DMS 273 (cell line): ENCODE data around the gene MMP3.
A peak's percentile ranks its signal among the peaks of the same experiment; 100 is the strongest.
"Not testable (repeated sequence)": the region's sequence is repeated elsewhere in the genome, so short reads cannot be mapped to it uniquely, and the experiment has no call there.

Source experiments
- DNase-seq: peaks from one replicate; lab custom pipeline; 2025; ENCODE audit not compliant: unreplicated experiment; lab: John Stamatoyannopoulos, UW

Gene MMP3

DNA sequence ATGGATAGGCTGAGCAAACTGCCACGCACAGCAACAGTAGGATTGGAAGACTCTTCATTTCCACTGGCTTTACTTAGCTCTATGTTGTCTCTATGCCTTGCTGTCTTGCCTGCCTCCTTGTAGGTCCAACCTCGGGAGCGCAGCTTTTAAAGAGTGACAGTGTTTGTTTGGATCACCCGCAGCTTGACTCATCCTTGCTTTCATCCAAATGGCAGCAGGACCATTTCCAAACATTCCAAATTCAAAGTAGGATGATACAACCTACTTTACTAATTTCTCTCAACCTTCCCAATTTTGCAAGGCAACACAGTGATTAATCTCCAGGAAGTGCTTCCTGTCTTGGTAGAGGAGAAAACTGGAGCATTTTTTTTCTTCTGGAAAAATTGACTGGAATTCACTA, at the start of gene MMP3:
MMP3 (minus strand) TSS at position 121 of the 400 bp plus-strand sequence; CDS start at position 58, 63 bp downstream.
- DNase-seq, result no peak

DNA sequence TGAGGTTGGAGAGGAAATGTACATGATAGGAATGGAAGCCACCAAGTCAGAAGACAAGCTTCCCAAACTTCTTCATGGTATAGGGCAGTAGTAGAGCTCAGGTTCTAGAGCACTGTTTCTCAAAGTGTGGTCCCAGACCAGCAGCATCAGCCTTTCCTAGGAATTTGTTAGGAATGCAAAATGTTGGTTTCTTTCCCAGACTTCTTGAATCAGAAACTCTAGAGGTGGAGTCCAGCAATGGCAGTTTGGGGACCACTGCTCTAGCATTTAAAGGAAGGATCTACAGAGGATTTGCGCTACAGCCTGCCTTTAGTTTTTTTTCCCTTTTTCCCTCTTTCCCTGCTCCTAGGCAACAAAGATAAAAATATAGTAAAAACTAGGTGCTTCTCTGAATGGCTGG, 48.3 kb upstream of the MMP3 start:
- no peak for DNase-seq

DNA sequence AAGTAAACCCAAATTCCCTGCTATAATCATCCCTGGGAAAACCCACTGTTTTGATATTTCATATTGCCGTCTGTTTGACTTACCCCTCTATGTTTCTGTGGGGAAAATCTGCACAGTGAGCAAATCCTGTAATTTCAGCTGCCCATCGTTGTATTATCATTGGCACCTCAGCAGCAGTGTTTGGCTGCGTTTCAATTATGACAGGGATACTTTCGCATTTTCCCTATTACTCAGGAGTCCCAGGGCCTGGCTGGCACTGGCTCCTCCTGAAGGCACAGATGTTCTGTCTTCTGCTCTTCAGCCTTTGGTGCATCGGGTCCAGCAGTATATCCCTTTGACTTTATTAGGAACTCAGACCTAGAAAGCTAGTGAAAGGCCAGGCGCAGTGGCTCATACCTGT, 43.6 kb upstream of the MMP3 start:
- peak; percentile 1 for DNase-seq

DNA sequence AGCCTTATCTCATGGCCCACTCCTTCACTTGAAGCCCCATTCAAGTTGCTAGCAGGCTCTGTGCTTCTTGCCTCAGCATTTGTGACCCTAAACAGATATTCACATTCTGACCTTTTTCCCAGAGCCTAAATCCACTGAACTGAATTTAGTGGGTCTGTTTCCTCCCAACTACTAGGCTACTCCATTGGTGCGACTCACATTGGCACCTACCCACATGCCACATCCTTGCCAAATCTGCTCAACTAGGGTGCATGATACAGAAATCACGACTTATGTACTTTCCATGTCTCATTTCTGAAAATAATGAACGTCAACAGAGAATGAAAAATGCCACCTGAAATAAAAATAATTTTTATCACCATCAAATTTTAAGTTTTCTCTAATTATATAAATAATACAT, 39.7 kb upstream of the MMP3 start:
- no peak for DNase-seq

DNA sequence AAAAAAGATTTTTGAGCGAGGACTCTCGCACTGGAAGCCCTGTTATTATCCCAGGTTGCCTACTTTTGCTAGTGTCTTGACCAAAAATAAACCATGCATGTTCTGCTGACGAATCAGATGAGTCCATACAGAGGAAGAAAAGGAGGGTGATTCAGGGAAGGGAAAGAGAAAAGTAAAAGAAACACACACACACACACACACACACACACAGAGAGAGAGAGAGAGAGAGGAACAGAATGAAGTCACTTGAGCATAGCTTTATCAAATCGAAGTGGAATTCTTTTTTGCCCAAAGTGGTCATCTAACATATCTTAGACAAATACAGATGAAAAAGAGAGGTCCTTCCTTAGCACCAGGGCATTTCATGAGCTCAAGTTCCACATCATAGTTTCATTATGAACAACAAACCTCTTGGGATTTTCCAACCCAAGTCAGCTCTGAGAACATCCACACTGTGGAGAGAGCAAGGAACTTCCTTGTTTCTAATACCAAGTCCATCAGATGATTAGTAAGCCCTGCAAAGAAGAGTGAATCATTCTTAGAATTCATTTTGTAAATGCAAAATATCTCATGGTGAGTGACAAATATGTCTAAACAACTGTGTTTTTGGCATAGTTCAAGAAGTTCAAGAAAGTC, 39.1 kb upstream of the MMP3 start:
- no peak for DNase-seq

DNA sequence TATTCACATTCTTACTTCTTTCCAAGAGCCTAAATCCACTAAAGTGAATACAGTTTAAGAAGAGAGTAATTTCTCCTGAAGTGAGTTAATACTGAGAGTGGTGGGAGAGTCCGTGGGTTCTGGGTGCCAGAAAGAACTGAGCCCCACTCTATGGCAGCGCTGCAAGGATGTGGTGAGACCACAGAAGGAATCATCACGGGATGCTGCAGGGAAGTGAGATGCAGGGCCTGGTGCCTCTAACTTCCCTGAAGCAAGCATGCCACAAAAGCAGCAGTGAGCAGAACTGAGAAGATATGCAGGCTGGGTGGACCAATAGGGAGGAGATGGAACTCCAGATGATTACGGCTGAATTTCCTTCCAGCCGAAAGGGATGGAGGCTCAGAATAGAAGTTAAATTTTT, 36.4 kb upstream of the MMP3 start:
- no peak for DNase-seq

DNA sequence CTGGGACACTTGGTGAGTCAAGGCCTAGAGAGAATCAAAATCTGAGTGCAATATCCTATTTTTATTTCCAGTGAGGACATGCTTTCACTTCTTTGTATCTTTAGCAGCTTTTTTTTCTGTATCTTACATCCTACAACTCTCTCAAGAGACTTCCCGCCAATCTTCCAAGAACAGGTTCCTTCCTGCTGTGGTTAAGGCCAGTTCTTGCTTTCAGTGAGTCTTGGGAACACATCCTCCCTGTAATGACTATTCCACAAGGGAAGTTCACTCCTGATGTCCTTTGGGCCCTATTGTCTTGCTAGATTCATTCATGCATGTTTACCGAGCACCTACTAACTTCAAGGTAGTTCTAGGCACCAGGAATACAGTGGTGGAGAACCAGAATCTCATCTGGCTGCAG, 35.2 kb upstream of the MMP3 start:
- DNase-seq, result no peak

DNA sequence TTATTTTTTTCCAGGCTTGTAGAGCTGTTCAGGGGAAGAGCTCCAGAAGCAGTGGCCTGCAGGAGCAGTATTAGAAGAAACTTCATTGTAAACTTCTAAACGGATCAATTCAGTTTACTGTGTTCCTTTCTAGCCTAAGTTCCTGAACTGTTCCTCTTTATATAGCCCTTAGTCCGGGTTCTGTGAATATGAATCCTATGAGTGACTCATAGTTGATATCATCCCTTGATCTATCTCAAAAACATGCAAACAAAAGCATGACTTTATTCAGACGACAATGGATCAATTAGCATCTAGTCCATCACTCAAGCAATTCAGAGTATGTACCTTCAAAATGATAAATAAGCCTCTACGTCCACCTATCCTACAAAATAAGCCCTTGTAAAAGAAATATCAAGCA, 31.4 kb upstream of the MMP3 start, which contains the start of gene MMP12:
MMP12 (minus strand) TSS at position 131 of the 400 bp plus-strand sequence; CDS start at position 86, 45 bp downstream.
- no peak for DNase-seq

DNA sequence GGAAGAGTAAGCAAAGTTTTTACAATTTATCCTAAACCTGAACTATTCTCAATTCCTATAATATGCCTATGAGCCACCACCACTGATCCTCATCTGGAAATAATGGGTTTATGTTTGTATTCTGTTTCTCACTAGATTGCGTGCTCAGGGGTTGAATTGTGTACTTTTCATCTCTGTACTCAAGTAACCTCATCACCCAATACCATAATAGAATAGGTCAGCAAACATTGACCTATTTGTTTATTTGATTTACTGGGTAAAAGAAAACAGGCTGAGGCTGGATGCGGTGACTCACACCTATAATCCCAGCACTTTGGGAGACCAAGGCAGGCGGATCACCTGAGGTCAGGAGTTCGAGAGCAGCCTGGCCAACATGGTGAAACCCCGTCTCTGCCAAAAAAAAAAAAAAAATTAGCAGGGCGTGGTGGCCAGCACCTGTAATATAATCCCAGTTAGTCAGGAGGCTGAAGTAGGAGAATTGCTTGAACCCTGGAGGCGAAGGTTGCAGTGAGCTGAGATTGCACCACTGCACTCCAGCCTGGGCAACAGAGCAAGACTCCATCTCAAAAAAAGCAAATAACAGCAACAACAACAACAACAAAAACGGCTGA, 26.1 kb upstream of the MMP3 start:
- DNase-seq, result not testable (repeated sequence)

DNA sequence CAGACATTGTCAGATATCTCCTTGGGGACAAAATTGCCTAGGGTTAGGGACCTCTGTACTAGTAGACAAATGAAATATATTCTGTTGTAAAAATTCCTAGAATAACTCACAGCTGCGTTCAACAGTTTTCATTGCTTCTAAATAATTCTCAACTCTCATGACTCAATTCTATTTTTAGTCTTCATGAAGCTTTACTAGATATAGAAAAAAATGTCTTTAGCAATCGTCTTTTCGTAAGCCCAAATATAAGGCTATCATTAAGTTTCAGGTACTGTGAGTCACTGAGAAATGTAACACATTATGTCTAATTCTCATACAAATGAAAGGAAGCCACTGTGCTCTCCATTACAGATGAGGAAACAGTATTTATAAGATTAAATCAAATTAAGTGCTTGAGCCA, 24.9 kb upstream of the MMP3 start:
- DNase-seq, result no peak

DNA sequence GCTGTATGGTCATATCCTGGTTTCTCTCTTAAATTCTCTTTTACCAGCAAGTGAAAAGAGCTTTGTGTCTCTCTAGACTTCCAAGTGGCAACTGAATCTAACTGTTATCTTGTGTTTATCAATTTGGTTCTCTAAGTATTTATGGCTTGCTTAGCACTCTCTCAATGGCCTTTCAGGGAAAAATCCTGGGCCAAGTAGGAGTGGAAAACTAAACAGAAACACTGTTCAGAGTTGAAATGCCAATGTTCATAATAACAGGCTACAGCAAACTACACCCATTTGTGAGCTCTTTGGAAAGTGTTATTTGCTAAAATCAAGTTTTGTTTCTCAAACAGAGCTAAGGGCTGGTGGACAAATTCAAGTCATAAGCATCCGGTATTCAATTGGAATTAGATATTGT, 21.3 kb upstream of the MMP3 start:
- DNase-seq, result no peak

DNA sequence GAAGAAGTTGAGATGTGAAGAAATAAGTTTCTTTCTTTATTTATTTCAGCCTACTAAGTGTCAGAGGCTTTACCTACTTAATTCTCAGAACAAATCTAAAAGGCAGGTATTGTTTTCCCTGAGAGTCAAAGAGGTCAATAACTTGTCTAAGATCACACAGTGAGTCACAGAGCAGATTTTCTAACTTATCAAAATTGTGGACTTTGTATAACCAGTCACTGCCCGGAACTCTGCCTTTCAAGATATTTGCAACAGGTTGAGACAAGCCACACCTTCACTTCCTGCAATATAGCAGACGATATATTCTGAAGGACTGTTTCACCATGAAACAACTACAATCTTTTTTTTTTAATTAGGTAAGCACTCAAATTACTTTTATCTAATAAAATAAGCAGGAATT, 10.5 kb upstream of the MMP3 start:
- DNase-seq, result no peak

DNA sequence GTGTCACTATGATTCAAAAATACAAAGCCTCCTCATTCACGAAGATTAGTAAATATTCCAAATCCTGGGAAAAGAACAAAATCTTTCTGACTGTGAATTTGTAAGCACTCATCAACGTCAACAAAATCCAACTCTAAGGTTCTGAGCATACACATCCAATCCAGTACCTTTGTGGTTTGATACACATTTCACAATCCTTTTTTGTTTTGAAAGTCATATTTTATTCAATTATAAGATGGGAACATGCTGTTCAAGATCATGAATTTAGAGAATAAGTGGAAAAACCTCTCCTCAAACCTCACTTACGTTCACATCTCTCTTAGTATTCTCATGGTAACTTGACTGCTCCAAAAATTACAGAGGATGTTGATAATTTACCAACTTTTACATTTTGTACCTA, 9.6 kb upstream of the MMP3 start:
- DNase-seq, result no peak

DNA sequence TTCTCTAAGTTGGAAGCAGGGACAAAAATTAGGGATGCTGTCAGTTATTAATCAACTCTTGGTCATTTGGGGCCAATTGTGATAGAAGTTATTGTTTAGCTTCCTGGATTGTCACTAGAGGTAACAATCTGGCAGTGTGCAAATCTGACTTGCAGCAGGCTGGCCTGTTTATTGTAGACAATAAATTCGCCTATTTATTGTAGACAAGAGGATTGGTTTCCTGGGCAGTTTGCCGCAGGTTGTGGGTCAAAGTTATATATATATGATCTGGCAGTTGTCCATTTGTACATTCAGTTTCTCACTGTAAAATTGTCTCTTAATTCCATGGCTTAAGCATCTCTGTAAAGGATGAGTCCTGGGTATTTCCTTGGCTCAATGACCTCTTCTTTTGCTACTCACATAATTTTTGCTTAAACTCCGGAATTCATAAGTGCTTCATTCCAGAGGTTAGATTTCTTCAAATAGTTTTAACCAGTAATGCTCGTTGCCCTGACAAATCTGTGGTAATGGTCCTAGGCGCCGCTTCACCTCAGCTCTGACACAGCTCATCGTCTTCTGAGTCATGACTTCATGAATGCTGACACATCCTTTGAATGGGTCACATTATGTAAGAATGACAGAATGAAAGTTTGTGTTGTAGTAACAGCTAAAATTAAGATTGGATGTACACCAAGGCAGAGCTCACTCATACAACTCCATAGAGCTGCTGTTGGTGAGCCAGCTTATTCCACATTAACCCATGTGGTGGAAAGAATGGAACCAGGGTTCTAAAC, 7.8 kb upstream of the MMP3 start:
- no peak for DNase-seq

DNA sequence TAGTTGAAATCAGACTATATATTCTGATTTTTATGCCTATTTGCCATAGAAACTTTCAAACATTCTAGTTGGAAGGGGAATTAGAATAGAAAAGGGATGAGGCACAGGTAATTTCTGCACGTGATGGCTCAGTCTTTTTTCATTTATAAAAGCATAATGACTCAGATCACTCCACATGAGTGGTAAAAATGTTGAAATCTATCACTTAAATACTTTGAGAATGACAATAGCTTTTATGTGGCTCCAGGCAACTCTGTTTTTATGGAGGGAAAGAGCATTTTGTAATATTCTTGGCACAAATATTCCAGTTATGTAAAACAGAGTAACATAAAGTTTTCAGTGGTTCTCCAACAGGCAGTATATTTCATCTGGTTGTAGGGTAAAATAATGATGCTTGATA, 5.9 kb upstream of the MMP3 start:
- DNase-seq, result no peak

DNA sequence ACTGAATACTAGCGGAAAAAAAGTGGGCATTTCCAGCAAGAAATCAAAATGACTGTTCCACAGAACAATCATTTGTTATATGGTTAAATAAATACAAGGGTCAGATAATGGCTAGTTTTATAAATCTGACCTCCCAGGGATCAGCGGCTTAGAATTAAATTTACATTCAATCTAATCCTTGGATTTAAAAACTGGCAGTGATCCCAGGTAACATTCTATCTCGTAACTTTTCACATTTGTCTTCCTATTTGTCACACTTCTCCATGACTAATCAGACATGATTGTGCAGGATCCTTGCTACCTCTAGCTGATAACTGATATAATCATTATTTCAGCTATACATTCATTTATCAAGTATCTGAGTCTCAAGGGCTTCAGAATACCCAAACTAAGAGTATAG, 2.9 kb upstream of the MMP3 start:
- DNase-seq, result no peak

DNA sequence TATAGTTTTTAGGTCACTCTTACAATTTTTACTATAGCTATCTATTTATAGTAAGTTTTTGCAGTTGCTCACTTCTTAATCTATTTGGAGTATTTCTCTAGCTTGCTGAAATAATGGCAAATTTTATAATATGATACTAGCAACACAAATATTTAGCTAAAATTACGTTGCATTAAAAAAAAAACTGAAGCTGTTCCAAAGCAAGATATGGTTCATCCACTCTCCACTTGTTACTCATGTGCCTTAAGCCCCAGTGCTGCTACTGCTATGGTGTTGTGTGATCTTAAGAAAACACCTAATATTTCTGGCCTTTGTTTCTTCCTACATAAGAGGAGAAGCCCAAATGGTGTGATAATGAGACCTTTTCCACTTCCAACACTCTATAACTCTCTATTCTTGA, 479 bp downstream of the MMP3 start:
- DNase-seq, result no peak

DNA sequence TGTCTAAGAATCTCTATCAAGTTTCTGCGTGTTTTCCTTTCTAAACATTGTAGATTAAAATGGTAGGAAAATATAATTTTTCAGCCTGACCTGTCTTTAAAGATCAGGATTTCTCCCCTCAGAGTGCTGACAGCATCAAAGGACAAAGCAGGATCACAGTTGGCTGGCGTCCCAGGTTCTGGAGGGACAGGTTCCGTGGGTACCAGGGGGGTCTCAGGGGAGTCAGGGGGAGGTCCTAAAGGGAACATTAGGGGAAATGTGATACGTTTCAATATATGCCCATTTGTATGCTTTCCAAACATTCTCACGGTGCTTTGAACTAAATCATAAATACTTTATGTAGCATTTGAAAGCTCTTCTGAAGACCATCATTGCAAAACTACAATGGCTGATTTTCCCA, 3.4 kb downstream of the MMP3 start:
- no peak for DNase-seq

DNA sequence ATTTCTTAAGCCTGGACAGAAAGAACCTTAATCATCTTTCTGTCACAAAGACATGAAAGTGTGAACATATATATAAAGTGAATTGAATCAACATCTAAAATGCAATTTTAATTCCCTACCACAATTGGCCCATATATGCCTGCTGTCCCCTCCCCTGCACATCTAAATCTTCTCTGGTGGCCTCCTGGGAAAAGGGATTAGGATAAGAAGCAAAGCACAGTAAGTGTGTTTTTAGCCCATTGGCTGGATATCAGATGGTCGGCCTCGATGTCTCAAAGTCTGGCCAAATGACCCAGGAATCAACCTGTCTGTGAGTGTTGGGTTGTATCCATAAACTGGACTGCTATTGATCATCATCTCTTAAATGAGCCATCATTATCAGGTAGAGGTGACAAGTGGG, 5.8 kb downstream of the MMP3 start:
- no peak for DNase-seq

DNA sequence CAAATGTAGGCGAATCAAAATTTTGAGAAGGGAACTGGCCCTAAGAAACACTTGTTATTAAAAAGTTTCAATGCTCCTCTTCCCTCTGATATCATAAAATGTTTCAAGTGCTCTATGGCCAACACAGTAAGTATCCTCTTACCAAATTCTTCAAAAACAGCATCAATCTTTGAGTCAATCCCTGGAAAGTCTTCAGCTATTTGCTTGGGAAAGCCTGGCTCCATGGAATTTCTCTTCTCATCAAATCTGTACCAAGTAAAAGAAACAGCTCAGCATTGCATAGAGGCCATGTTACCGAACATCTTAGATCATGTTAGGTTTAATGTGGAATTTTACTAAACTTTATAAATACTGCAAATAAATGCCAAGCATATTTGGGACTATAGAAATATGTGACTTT, 6.3 kb downstream of the MMP3 start:
- no peak for DNase-seq

DNA sequence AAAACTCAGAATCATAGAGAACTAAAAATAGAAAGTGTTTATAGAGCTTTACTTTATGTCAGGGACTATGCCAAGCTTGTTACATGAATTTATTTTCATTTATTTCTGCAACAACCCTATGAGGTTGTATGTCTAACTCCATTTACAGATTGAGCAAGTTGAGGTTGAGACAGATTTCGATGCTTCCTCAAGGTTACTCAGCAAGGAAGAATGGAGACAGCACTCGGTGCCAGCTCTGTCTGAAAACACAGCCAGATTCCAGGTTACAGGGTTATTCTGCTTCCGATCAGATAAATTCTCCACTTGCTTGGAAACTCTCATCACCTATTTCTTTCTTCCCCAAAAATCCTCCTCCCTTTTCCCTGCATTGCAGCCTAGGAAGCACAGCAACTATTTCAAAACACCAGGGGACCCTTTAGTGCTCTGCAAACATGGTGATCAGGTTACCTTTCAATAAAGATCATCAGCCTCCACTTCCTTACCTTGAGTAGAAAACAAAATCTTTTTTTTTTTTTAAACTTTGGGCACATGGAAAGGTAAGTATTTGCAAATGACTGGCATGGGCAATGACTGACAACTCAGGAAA, 7.0 kb downstream of the MMP3 start:
- no peak for DNase-seq

DNA sequence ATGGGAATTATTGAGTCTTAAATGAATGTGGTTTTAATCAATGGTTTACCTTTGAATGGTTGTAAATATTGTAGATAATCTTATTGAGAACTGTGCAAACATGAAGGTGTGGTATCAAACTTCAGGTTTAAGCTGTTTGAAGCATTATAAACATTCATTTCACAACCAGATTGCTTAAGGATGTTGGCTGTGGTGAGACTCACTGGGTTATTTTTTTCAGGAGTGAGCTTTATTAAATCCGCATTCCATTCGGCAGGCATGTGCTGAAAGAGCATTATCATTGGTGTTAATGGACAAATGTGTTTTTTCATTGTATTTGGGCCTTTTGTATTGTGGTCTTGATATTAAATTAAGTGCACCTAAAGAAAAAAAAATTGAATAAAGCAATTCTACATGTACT, 9.7 kb downstream of the MMP3 start:
- no peak for DNase-seq
